Measurements from ENCODE around the gene OR52E8.

Gene OR52E8

GRCh38 chr11:5880329-5880728 lies 22.8 kb upstream of the OR52E8 start, which contains the start of gene OR52E4:
Gene OR52E4, plus strand, starts transcription at chr11:5880629. Its CDS starts 3,664 bp downstream, at chr11:5884293.
- no peak for DNase-seq (ENCODE audit: low read depth, low spot score)
- Histone ChIP-seq H3K9ac (ENCODE audit: insufficient read length, low read depth) (no peak within 1 kb of the TSS), H3K27me3 (ENCODE audit: insufficient read depth, insufficient read length) (no peaks in the 10 kb centered on the region), H3K36me3 (ENCODE audit: insufficient read depth, insufficient read length, low read length) (no peaks in the 10 kb centered on the region), H3K4me3 (ENCODE audit: insufficient read length, low read depth) (no peak within 1 kb of the TSS), H3K4me1 (ENCODE audit: insufficient read depth, insufficient read length) (no peaks in the 10 kb centered on the region), H3K9me3 (ENCODE audit: insufficient read depth, low read length) (no peaks in the 10 kb centered on the region)
- TF ChIP-seq SUZ12 (IDR thresholded peaks at IDR 0.05; ENCODE audit: extremely low read depth, insufficient read depth, insufficient read length) (no peak), ZNF274 (IDR thresholded peaks at IDR 0.05; ENCODE audit: low read depth, low read length) (no peak), YY1 (IDR thresholded peaks at IDR 0.05; ENCODE audit: insufficient read depth, insufficient read length) (no peak)

GRCh38 chr11:5878564-5878963 lies 21.1 kb upstream of the OR52E8 start:
- TF ChIP-seq YY1 (IDR thresholded peaks at IDR 0.05; ENCODE audit: insufficient read depth, insufficient read length), result no peak
- no peak for TF ChIP-seq ZNF274 (IDR thresholded peaks at IDR 0.05; ENCODE audit: low read depth, low read length)
- TF ChIP-seq SUZ12 (IDR thresholded peaks at IDR 0.05; ENCODE audit: extremely low read depth, insufficient read depth, insufficient read length), result no peak
- no peaks in the 10 kb centered on the region for H3K27me3 ChIP-seq (ENCODE audit: insufficient read depth, insufficient read length)
- DNase-seq (ENCODE audit: low read depth, low spot score), result no peak
- no peaks in the 10 kb centered on the region for H3K9me3 ChIP-seq (ENCODE audit: insufficient read depth, low read length)
- no peaks in the 10 kb centered on the region for H3K36me3 ChIP-seq (ENCODE audit: insufficient read depth, insufficient read length, low read length)
- H3K4me1 ChIP-seq (ENCODE audit: insufficient read depth, insufficient read length), result no peaks in the 10 kb centered on the region
- H3K9ac ChIP-seq (ENCODE audit: insufficient read length, low read depth), result no peak overlapping the region
- H3K4me3 ChIP-seq (ENCODE audit: insufficient read length, low read depth), result no peak overlapping the region

- Histone ChIP-seq H3K4me3 (ENCODE audit: insufficient read length, low read depth) (no peak overlapping the region), H3K9me3 (ENCODE audit: insufficient read depth, low read length) (no peaks in the 10 kb centered on the region), H3K27me3 (ENCODE audit: insufficient read depth, insufficient read length) (no peaks in the 10 kb centered on the region), H3K9ac (ENCODE audit: insufficient read length, low read depth) (no peak overlapping the region), H3K4me1 (ENCODE audit: insufficient read depth, insufficient read length) (no peaks in the 10 kb centered on the region), H3K36me3 (ENCODE audit: insufficient read depth, insufficient read length, low read length) (no peaks in the 10 kb centered on the region)
- TF ChIP-seq SUZ12 (IDR thresholded peaks at IDR 0.05; ENCODE audit: extremely low read depth, insufficient read depth, insufficient read length), result no peak
- no peak for TF ChIP-seq ZNF274 (IDR thresholded peaks at IDR 0.05; ENCODE audit: low read depth, low read length)
- TF ChIP-seq YY1 (IDR thresholded peaks at IDR 0.05; ENCODE audit: insufficient read depth, insufficient read length), result no peak
- no peak for DNase-seq (ENCODE audit: low read depth, low spot score)
Observed at GRCh38 chr11:5865826-5866225, 8.3 kb upstream of the OR52E8 start.

- TF ChIP-seq YY1 (IDR thresholded peaks at IDR 0.05; ENCODE audit: insufficient read depth, insufficient read length) (no peak), SUZ12 (IDR thresholded peaks at IDR 0.05; ENCODE audit: extremely low read depth, insufficient read depth, insufficient read length) (no peak), ZNF274 (IDR thresholded peaks at IDR 0.05; ENCODE audit: low read depth, low read length) (no peak)
- Histone ChIP-seq H3K36me3 (ENCODE audit: insufficient read depth, insufficient read length, low read length) (no peaks in the 10 kb centered on the region), H3K9me3 (ENCODE audit: insufficient read depth, low read length) (no peaks in the 10 kb centered on the region), H3K4me3 (ENCODE audit: insufficient read length, low read depth) (no peak overlapping the region), H3K27me3 (ENCODE audit: insufficient read depth, insufficient read length) (no peaks in the 10 kb centered on the region), H3K9ac (ENCODE audit: insufficient read length, low read depth) (no peak overlapping the region), H3K4me1 (ENCODE audit: insufficient read depth, insufficient read length) (no peaks in the 10 kb centered on the region)
- DNase-seq (ENCODE audit: low read depth, low spot score), result no peak
Observed at GRCh38 chr11:5851002-5851401, 6.5 kb downstream of the OR52E8 start.

GRCh38 chr11:5847711-5848110 lies 9.8 kb downstream of the OR52E8 start:
- TF ChIP-seq SUZ12 (IDR thresholded peaks at IDR 0.05; ENCODE audit: extremely low read depth, insufficient read depth, insufficient read length), result no peak
- no peak for TF ChIP-seq ZNF274 (IDR thresholded peaks at IDR 0.05; ENCODE audit: low read depth, low read length)
- TF ChIP-seq YY1 (IDR thresholded peaks at IDR 0.05; ENCODE audit: insufficient read depth, insufficient read length), result no peak
- no peak overlapping the region for H3K4me3 ChIP-seq (ENCODE audit: insufficient read length, low read depth)
- H3K4me1 ChIP-seq (ENCODE audit: insufficient read depth, insufficient read length), result no peaks in the 10 kb centered on the region
- no peaks in the 10 kb centered on the region for H3K36me3 ChIP-seq (ENCODE audit: insufficient read depth, insufficient read length, low read length)
- no peaks in the 10 kb centered on the region for H3K9me3 ChIP-seq (ENCODE audit: insufficient read depth, low read length)
- DNase-seq (ENCODE audit: low read depth, low spot score), result no peak
- no peak overlapping the region for H3K9ac ChIP-seq (ENCODE audit: insufficient read length, low read depth)
- no peaks in the 10 kb centered on the region for H3K27me3 ChIP-seq (ENCODE audit: insufficient read depth, insufficient read length)

GRCh38 chr11:5846701-5847100 lies 10.8 kb downstream of the OR52E8 start:
- Histone ChIP-seq H3K27me3 (ENCODE audit: insufficient read depth, insufficient read length) (no peaks in the 10 kb centered on the region), H3K36me3 (ENCODE audit: insufficient read depth, insufficient read length, low read length) (no peaks in the 10 kb centered on the region), H3K9me3 (ENCODE audit: insufficient read depth, low read length) (no peaks in the 10 kb centered on the region), H3K4me3 (ENCODE audit: insufficient read length, low read depth) (no peak overlapping the region), H3K4me1 (ENCODE audit: insufficient read depth, insufficient read length) (no peaks in the 10 kb centered on the region), H3K9ac (ENCODE audit: insufficient read length, low read depth) (no peak overlapping the region)
- no peak for DNase-seq (ENCODE audit: low read depth, low spot score)
- no peak for TF ChIP-seq ZNF274 (IDR thresholded peaks at IDR 0.05; ENCODE audit: low read depth, low read length)
- TF ChIP-seq SUZ12 (IDR thresholded peaks at IDR 0.05; ENCODE audit: extremely low read depth, insufficient read depth, insufficient read length), result no peak
- no peak for TF ChIP-seq YY1 (IDR thresholded peaks at IDR 0.05; ENCODE audit: insufficient read depth, insufficient read length)

- Histone ChIP-seq H3K4me1 (ENCODE audit: insufficient read depth, insufficient read length) (no peaks in the 10 kb centered on the region), H3K4me3 (ENCODE audit: insufficient read length, low read depth) (no peak within 1 kb of the TSS), H3K9me3 (ENCODE audit: insufficient read depth, low read length) (no peaks in the 10 kb centered on the region), H3K9ac (ENCODE audit: insufficient read length, low read depth) (no peak within 1 kb of the TSS), H3K36me3 (ENCODE audit: insufficient read depth, insufficient read length, low read length) (no peaks in the 10 kb centered on the region), H3K27me3 (ENCODE audit: insufficient read depth, insufficient read length) (no peaks in the 10 kb centered on the region)
- TF ChIP-seq ZNF274 (IDR thresholded peaks at IDR 0.05; ENCODE audit: low read depth, low read length), result no peak
- no peak for TF ChIP-seq YY1 (IDR thresholded peaks at IDR 0.05; ENCODE audit: insufficient read depth, insufficient read length)
- no peak for TF ChIP-seq SUZ12 (IDR thresholded peaks at IDR 0.05; ENCODE audit: extremely low read depth, insufficient read depth, insufficient read length)
- no peak for DNase-seq (ENCODE audit: low read depth, low spot score)
Observed at GRCh38 chr11:5841797-5842196, 15.7 kb downstream of the OR52E8 start, which contains the start of gene OR52E6. Gene OR52E6, minus strand, starts transcription at chr11:5841897. Its CDS starts 0 bp downstream, at chr11:5841897.
